HUES48 (cell line): Measurements from ENCODE around the gene WDR27.
"Not testable (repeated sequence)": the region's sequence is repeated elsewhere in the genome, so short reads cannot be mapped to it uniquely, and the experiment has no call there.

Source experiments
- H3K27ac ChIP-seq: one replicate; pipeline ENCODE4 v1.7.0; 2013; ENCODE audit warnings: low read depth, low read length, inconsistent platforms
- H3K27me3 ChIP-seq: 2 replicates; pipeline ENCODE4 v1.6.1; 2013; ENCODE audit warnings: mild to moderate bottlenecking, low read length; ENCODE audit not compliant: control insufficient read depth, insufficient read depth
- H3K36me3 ChIP-seq: 2 replicates; pipeline ENCODE4 v1.6.1; 2013; ENCODE audit warnings: low read length; ENCODE audit not compliant: control insufficient read depth, insufficient read depth
- H3K4me1 ChIP-seq: 2 replicates; pipeline ENCODE4 v1.6.1; 2013; ENCODE audit warnings: mild to moderate bottlenecking, low read length; ENCODE audit not compliant: control insufficient read depth, insufficient read depth
- H3K4me3 ChIP-seq: 2 replicates; pipeline ENCODE4 v1.5.1; 2013; ENCODE audit warnings: mild to moderate bottlenecking, low read depth, low read length
- H3K9ac ChIP-seq: 2 replicates; pipeline ENCODE4 v1.6.1; 2013; ENCODE audit warnings: mild to moderate bottlenecking, low read depth, low read length, moderate library complexity
- H3K9me3 ChIP-seq: 2 replicates; pipeline ENCODE4 v1.6.1; 2013; ENCODE audit warnings: low read length; ENCODE audit not compliant: control insufficient read depth, insufficient read depth

The WDR27 gene

DNA sequence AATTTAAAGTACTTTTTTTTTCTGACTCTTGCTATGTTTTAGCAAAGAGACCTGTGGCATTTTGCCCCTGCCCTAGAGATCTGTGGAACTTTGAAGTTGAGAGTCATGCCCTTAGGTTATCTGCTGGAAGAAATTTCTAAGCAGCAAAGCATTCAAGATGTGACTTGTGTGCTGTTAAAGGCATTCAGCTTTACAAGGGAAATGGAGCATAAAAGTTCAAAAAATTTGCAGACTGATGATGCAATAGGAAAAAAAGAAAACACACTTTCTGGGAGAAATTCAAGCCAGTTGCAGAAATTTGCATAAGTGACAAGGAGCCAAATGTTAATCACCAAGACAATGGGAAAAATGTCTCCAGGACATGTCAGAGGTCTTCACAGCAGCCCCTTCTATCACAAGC is 267.3 kb downstream of the WDR27 start:
- H3K27ac ChIP-seq, H3K36me3 ChIP-seq, H3K4me3 ChIP-seq, H3K9ac ChIP-seq, H3K27me3 ChIP-seq, H3K4me1 ChIP-seq: not testable (repeated sequence)
- H3K9me3 ChIP-seq: peaks cover 30% of the 10 kb centered on the region

DNA sequence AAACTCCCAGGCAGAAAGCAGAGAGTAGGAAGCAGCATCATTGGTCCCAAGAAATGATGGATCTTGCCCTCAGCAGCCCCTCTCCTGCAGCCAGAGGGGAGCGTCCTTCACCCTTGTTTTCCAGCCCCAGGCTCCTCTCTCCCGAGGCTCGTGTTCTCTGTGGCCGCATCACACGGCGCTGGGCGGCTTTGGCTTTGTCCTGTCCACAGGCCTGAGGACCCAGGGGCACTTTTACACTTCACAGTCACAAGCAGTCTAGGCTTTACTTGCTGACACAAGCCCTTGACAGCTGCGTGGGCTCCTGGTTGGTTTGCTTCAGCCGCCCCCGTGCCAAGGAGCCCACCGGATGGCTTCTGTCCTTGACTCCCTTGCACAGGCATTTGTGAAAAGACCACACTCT is 272.8 kb downstream of the WDR27 start:
- Histone ChIP-seq H3K9ac (no peak overlapping the region), H3K27ac (peak overlapping the region; percentile 57), H3K9me3 (peaks cover 22% of the 10 kb centered on the region), H3K36me3 (no peaks in the 10 kb centered on the region), H3K4me1 (peaks cover 20% of the 10 kb centered on the region), H3K4me3 (no peak overlapping the region), H3K27me3 (peaks cover 14% of the 10 kb centered on the region)

DNA sequence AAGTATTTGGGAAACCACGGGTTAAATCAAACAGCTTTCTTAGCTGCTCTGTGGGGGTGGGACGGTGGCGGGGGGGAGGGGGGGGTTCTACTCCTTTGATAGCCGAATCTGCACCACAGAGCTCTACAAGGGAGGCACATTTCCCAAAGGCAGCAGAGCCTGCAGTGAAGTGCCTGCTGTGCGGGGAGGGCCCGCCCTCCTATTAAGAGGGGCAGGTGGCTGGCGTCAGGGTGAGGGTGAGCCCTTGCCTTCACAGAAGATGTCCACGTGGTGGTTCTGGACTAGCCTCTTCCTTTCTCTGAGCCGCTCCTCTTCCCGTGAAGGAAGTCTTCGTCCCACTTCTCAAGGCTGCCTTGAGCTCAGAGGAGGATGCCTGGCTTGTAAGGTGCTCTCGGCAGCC is 273.3 kb downstream of the WDR27 start:
- Histone ChIP-seq H3K9ac (no peak overlapping the region), H3K36me3 (no peaks in the 10 kb centered on the region), H3K9me3 (peaks cover 22% of the 10 kb centered on the region), H3K27ac (peak overlapping the region; percentile 95), H3K4me3 (no peak overlapping the region), H3K27me3 (peaks cover 14% of the 10 kb centered on the region), H3K4me1 (peaks cover 20% of the 10 kb centered on the region)

DNA sequence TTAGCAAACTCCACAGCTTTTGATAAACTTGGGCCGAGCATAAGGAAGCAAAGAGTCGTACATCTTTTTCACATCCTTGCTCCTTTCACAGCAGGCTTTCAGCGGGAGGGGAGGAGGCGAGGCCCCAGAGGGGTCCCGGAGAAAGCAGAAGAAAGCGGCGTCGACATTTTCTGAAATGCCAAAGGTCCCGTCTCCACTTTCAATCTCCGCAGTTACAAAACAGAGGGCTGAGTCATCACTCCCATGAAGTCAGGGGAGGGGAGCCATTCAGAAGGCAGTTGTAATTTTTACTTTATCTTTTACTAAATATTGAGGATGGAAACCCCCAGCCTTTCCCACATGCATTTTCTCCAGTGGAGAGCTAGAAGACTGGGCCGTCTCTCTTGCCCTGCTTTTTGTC is 274.0 kb downstream of the WDR27 start:
- Histone ChIP-seq H3K4me1 (peaks cover 21% of the 10 kb centered on the region), H3K9me3 (peaks cover 22% of the 10 kb centered on the region), H3K36me3 (no peaks in the 10 kb centered on the region), H3K9ac (peak overlapping the region; percentile 22; the same call in 1 of the 2 replicates), H3K27me3 (peaks cover 14% of the 10 kb centered on the region), H3K4me3 (no peak overlapping the region), H3K27ac (peak overlapping the region; percentile 95)

DNA sequence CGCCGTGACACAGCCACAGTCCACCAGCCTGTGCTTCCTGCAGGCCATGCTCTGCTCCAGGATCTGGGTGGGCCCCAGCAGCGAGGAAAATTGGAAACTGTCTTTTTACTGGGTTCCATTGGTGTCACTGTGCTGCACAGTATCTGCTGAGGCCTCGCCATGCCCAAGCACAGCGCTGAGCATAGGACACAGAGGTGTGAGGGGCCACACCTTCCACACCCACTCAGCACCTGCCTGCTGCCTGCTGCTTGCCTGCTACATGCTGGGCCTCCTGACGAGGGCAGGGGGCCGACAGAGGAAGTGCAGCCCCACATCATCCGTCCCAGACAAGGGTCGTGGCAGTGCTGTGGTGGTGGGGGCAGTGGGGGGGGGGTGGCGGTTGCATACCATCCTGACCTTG is 275.2 kb downstream of the WDR27 start:
- Histone ChIP-seq H3K4me3 (no peak overlapping the region), H3K27ac (no peak overlapping the region), H3K27me3 (peaks cover 14% of the 10 kb centered on the region), H3K4me1 (peaks cover 23% of the 10 kb centered on the region), H3K9me3 (peaks cover 19% of the 10 kb centered on the region), H3K9ac (no peak overlapping the region), H3K36me3 (no peaks in the 10 kb centered on the region)

DNA sequence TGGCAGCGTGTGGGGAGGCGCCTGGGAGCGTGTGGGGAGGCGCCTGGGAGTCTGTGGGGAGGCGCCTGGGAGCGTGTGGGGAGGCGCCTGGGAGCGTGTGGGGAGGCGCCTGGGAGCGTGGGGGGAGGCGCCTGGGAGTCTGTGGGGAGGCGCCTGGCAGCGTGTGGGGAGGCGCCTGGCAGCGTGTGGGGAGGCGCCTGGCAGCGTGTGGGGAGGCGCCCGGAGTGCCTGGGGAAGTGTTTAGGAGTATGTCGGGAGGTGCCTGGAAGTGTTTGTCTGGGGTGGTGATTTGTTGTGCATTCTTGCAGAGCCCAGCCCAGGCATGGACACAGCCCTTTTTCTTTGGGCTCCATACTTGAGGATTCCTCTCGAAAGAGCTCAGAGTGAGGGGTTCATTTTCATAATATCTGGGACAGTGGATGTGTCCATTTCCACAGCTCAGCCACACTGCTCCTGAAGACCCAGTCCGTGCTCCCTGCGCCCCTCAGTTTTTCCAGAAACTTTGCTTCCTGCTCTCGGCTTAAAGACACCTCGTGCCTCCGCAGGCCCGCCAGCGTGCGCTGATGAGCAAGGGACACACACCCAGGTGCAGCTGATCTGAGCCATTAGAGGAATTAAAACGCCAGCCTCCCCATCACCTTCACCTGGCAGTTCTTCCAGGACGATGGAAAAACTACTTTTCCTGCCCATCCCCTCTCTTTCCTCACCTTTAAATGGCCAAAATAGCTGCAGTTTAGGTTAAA is 276.0 kb downstream of the WDR27 start:
- H3K4me3 ChIP-seq: no peak overlapping the region
- no peak overlapping the region for H3K27ac ChIP-seq
- no peak overlapping the region for H3K9ac ChIP-seq
- H3K27me3 ChIP-seq: peaks cover 14% of the 10 kb centered on the region
- H3K9me3 ChIP-seq: peaks cover 12% of the 10 kb centered on the region
- no peaks in the 10 kb centered on the region for H3K36me3 ChIP-seq
- peaks cover 23% of the 10 kb centered on the region for H3K4me1 ChIP-seq

DNA sequence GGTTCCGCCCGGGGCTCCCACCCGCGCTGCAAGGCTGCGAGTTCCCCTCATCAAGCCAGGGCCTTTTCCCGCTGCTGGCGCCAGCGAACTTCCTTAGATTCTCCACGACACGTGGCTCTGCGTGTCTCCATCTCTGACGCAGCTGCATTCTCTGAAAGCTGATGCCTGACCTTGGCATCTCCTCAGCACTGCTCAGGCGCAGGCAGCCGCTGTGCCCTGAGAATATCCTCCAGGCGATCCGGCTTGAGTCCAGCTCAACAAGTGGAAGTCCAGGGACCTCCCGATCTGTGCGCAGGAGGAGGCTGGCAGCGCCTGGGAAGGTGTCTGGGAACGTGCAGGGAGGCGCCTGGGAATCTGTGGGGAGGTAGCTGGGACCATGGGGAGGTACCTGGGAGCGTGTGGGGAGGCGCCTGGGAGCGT is 277.0 kb downstream of the WDR27 start:
- Histone ChIP-seq H3K4me1 (peaks cover 23% of the 10 kb centered on the region), H3K4me3 (no peak overlapping the region), H3K36me3 (no peaks in the 10 kb centered on the region), H3K9ac (no peak overlapping the region), H3K27ac (no peak overlapping the region), H3K9me3 (peaks cover 2% of the 10 kb centered on the region), H3K27me3 (peaks cover 14% of the 10 kb centered on the region)

DNA sequence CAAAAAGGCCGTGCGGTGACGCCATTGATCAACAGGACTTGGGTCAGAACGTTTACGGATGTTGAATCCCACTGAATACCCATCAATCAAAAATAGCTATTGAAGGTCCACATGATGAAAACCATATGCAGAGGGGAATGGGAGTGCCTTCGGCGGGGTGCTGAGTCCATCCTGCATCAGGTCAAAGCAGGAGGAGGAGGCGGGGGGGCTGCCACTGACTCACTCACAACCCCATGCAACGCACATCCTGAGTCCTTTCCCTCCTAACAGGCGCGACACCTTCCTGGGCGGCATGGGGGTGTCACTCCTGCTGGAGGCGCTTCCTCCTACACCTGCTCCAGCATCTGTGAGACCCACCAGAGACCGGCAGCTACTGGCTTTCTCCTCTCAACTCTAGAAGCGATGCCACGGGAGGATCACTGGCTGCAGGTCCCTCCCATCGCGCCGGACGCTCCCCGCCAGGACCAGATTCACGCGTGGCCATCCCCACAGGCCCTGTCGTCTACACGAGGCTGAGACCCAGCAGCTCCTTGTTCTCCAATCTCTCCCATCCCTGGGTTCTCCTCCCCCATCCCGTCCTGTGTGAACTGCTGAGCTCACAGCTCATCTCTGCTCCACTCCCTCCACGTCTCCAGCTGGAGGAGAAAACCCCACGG is 277.6 kb downstream of the WDR27 start:
- peaks cover 23% of the 10 kb centered on the region for H3K4me1 ChIP-seq
- no peak overlapping the region for H3K27ac ChIP-seq
- H3K9ac ChIP-seq: no peak overlapping the region
- H3K36me3 ChIP-seq: no peaks in the 10 kb centered on the region
- H3K4me3 ChIP-seq: no peak overlapping the region
- H3K27me3 ChIP-seq: peaks cover 8% of the 10 kb centered on the region
- no peaks in the 10 kb centered on the region; the same call in 1 of the 2 replicates for H3K9me3 ChIP-seq

DNA sequence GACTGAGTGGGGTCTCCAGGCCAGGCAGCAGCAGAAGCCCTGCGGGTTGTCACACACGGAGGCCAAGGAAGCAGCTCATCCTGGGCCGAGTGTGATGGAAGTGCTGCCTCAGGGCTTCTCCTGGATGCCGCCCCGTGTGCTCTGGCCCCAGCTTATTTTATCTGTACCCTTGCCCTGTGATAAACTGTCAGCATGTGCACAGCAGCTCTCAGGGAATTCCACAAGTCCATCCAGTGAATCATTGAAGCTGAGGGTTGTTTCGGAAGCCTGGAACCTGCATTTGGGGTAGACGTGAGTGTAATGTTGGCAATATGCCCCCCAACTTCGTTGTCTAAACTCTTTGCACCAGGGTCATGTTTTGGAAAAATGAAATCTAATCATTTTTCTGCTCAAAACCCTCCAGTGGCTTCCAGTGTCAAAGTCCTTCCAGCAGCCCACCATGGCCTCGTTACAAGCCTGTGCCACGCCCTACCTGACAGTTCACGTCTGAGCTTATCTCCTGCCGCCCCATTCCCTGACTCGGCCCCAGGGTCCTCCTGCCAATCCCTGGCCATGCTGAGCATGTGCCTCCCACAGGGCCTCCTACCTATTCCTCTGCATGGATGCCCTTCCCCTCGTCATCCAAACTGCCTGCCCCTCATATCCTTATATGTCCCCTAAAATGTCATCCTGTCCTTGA is 280.1 kb downstream of the WDR27 start:
- Histone ChIP-seq H3K27me3 (no peaks in the 10 kb centered on the region), H3K4me3 (no peak overlapping the region), H3K9me3 (no peaks in the 10 kb centered on the region; the same call in 1 of the 2 replicates), H3K9ac (no peak overlapping the region), H3K4me1 (0 out of 2 replicates have a peak, but pooled peaks cover 3% of the 10 kb centered on the region), H3K36me3 (no peaks in the 10 kb centered on the region), H3K27ac (no peak overlapping the region)

DNA sequence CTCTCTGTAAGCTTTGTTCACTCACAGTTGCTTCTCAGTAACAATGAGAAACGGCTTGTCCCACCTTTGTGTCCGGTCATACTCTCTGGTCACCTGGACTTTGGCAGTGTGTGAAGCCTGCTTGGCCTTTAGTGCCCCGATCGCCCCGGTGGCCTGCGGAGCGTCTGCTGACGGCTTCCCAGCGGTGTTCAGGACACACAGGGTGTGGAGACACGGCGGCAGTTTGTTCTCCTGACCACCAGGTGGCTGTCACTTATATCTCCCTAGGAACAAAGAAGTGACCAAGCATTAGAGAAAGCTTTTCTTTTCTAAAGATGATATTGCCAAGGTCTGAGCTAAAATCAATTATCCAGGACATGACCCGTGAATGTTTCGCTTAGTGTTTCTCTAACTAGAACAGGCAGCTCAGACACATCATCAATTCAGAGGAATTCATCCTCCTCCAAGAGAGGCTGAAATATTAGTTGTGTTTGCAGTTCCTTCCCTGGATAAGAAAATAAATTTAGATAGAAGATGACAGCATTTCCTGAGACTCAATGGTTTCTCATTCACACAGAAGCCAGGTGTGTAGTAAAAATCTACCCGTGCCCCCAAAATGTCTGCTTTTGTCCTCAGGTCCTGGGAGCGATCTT is 280.8 kb downstream of the WDR27 start:
- Histone ChIP-seq H3K9ac (no peak overlapping the region), H3K27ac (no peak overlapping the region), H3K9me3 (peaks cover 2% of the 10 kb centered on the region; the same call in 1 of the 2 replicates), H3K36me3 (no peaks in the 10 kb centered on the region), H3K27me3 (no peaks in the 10 kb centered on the region), H3K4me3 (no peak overlapping the region), H3K4me1 (0 out of 2 replicates have a peak, but pooled peaks cover 3% of the 10 kb centered on the region)
